Neural progenitor cell (in vitro differentiated cells): ENCODE measurements around the gene RNF220. TPM values are rescaled to one million over a fixed set of nuclear protein-coding genes. Genes with fewer than 3 reads are reported as not detected.
"Not testable (repeated sequence)": the region's sequence is repeated elsewhere in the genome, so short reads cannot be mapped to it uniquely, and the experiment has no call there.

Source experiments
- DNase-seq: peaks from one replicate; pipeline ENCODE4 v3.0.0-alpha.2; 2016; ENCODE audit warnings: low spot score
- H2AFZ ChIP-seq: fragments of 200-600 bp; sonication (generic); replicated peaks from 2 replicates; pipeline ENCODE4 v1.6.1; 2016; ENCODE audit warnings: antibody characterized with exemption
- H3F3A ChIP-seq: fragments of 200-600 bp; sonication (generic); 2 replicates; pipeline ENCODE4 v1.6.1; 2016; ENCODE audit warnings: antibody characterized with exemption, low read depth
- H3K27ac ChIP-seq: fragments of 200-600 bp; sonication (generic); 2 replicates; pipeline ENCODE4 v1.5.1; 2016; ENCODE audit warnings: mild to moderate bottlenecking
- H3K27me3 ChIP-seq: fragments of 200-600 bp; sonication (generic); 2 replicates; pipeline ENCODE4 v1.6.1; 2016; ENCODE audit warnings: mild to moderate bottlenecking, moderate library complexity
- H3K36me3 ChIP-seq: fragments of 200-600 bp; sonication (generic); 2 replicates; pipeline ENCODE4 v1.5.1; 2016
- H3K4me1 ChIP-seq: fragments of 200-600 bp; sonication (generic); 2 replicates; pipeline ENCODE4 v1.6.1; 2016; ENCODE audit warnings: mixed run types
- H3K4me2 ChIP-seq: fragments of 200-600 bp; sonication (generic); 2 replicates; pipeline ENCODE4 v1.6.1; 2016
- H3K4me3 ChIP-seq: fragments of 200-600 bp; sonication (generic); 2 replicates; pipeline ENCODE4 v1.5.1; 2016
- H3K79me2 ChIP-seq: fragments of 200-600 bp; sonication (generic); 2 replicates; pipeline ENCODE4 v1.6.1; 2016; ENCODE audit warnings: low read depth
- H3K9ac ChIP-seq: fragments of 200-600 bp; sonication (generic); 2 replicates; pipeline ENCODE4 v1.6.1; 2016
- H3K9me3 ChIP-seq: fragments of 200-600 bp; sonication (generic); 2 replicates; pipeline ENCODE4 v1.5.1; 2016; ENCODE audit warnings: low read depth
- H4K20me1 ChIP-seq: fragments of 200-600 bp; sonication (generic); 2 replicates; pipeline ENCODE4 v1.6.1; 2016; ENCODE audit warnings: low read depth
- H3K27ac Mint-ChIP-seq: 3 replicates; pipeline ENCODE4 v1.8.0; 2021; ENCODE audit warnings: mixed read lengths
- H3K27me3 Mint-ChIP-seq: 2 replicates; pipeline ENCODE4 v1.8.0; 2022; ENCODE audit warnings: low read depth, mild to moderate bottlenecking, inconsistent platforms, moderate library complexity, mixed read lengths; ENCODE audit not compliant: insufficient read depth
- H3K36me3 Mint-ChIP-seq: 3 replicates; pipeline ENCODE4 v1.8.0; 2021; ENCODE audit warnings: mixed read lengths
- H3K4me1 Mint-ChIP-seq: 3 replicates; pipeline ENCODE4 v1.8.0; 2021; ENCODE audit warnings: mixed read lengths
- H3K4me3 Mint-ChIP-seq: 3 replicates; pipeline ENCODE4 v1.8.0; 2021; ENCODE audit warnings: mild to moderate bottlenecking, moderate library complexity, mixed read lengths
- H3K9me3 Mint-ChIP-seq: 3 replicates; pipeline ENCODE4 v1.8.0; 2020; ENCODE audit warnings: mixed read lengths
- EZH2 ChIP-seq: fragments of 200-600 bp; sonication (generic); IDR thresholded peaks from 2 replicates; pipeline ENCODE4 v1.6.1; 2017; ENCODE audit warnings: antibody characterized with exemption, mild to moderate bottlenecking, moderate library complexity
- EZH2phosphoT487 ChIP-seq: fragments of 200-600 bp; sonication (generic); IDR thresholded peaks from 2 replicates; pipeline ENCODE4 v1.6.1; 2017; ENCODE audit warnings: antibody characterized with exemption
- total RNA-seq: library from RNA; depleted of rRNA; stranded (reverse); fragments of >200 nt; gene quantifications from 2 replicates; pipeline ENCODE4 v1.2.3, GENCODE V29; 2015; ENCODE audit warnings: low replicate concordance
- TF ChIP-seq, protein P1 (sequence below): fragments of 200-600 bp; sonication (generic); IDR thresholded peaks from 2 replicates; pipeline ENCODE4 v1.5.1; 2017; ENCODE audit warnings: antibody characterized with exemption, mild to moderate bottlenecking

The RNF220 gene
- total RNA-seq, 1 donor from 2014 or later: 93.8 TPM

GRCh38 chr1:44696101-44696500 is 291.0 kb downstream of the RNF220 start:
- Histone ChIP-seq H2AFZ (no peak overlapping the region), H3K4me1 (no peaks in the 10 kb centered on the region)
- no peak overlapping the region for H3K4me3 Mint-ChIP-seq

DNA sequence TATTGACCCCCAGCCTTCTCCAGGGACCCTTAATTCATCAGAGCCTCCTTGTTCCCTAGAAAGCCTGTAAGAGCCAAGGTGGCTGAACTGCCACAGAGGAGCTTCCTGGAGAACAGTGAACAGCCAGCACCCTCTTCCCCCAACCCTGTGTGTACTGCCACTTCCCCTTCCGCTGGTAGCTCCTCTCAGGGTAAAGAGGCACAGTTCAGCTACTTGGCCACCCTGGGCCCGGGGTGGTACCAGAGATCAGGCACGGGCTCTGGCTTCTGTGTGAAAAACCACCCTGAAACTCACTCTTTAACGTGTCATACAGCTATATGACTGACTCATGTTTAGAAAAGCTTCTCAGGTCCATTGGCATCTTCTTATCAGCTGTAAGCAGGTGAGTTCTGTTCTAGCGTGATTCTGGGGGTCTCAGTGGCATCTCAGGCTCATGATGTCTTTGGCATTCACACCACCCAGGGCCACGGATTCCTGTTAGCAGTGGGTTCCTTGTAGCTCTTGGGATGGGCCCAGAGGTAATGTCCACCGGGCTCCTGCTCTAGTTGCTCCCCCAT is 291.8 kb downstream of the RNF220 start:
- no peaks in the 10 kb centered on the region for H3K9me3 ChIP-seq
- no peak overlapping the region for H3K9ac ChIP-seq
- H3K4me2 ChIP-seq: no peak overlapping the region
- no peaks in the 10 kb centered on the region for H3K36me3 ChIP-seq
- H2AFZ ChIP-seq: no peak overlapping the region
- no peak overlapping the region for H3K4me3 ChIP-seq
- no peak overlapping the region for H3K4me3 Mint-ChIP-seq
- no peak for DNase-seq
- TF ChIP-seq, protein P1, sequence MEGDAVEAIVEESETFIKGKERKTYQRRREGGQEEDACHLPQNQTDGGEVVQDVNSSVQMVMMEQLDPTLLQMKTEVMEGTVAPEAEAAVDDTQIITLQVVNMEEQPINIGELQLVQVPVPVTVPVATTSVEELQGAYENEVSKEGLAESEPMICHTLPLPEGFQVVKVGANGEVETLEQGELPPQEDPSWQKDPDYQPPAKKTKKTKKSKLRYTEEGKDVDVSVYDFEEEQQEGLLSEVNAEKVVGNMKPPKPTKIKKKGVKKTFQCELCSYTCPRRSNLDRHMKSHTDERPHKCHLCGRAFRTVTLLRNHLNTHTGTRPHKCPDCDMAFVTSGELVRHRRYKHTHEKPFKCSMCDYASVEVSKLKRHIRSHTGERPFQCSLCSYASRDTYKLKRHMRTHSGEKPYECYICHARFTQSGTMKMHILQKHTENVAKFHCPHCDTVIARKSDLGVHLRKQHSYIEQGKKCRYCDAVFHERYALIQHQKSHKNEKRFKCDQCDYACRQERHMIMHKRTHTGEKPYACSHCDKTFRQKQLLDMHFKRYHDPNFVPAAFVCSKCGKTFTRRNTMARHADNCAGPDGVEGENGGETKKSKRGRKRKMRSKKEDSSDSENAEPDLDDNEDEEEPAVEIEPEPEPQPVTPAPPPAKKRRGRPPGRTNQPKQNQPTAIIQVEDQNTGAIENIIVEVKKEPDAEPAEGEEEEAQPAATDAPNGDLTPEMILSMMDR: no peak
- no peak for TF ChIP-seq EZH2phosphoT487
- TF ChIP-seq EZH2: no peak
- no peak overlapping the region for H3K27ac ChIP-seq
- H3K27me3 ChIP-seq: no peaks in the 10 kb centered on the region
- H3K4me1 Mint-ChIP-seq: peaks cover 2% of the 10 kb centered on the region
- H3K4me1 ChIP-seq: no peaks in the 10 kb centered on the region
- H3F3A ChIP-seq: no peaks in the 10 kb centered on the region
- H3K9me3 Mint-ChIP-seq: no peaks in the 10 kb centered on the region
- H3K27ac Mint-ChIP-seq: no peak overlapping the region
- H3K79me2 ChIP-seq: no peaks in the 10 kb centered on the region
- peaks cover 9% of the 10 kb centered on the region for H3K27me3 Mint-ChIP-seq
- peaks cover 3% of the 10 kb centered on the region for H3K36me3 Mint-ChIP-seq
- no peaks in the 10 kb centered on the region for H4K20me1 ChIP-seq

More at GRCh38 chr1:44696101-44696500, 291.0 kb downstream of the RNF220 start:
- DNase-seq: no peak
- Mint-ChIP-seq H3K9me3 (no peaks in the 10 kb centered on the region), H3K27ac (no peak overlapping the region), H3K36me3 (peaks cover 5% of the 10 kb centered on the region), H3K27me3 (peaks cover 8% of the 10 kb centered on the region), H3K4me1 (peaks cover 1% of the 10 kb centered on the region)
- no peak overlapping the region for H3K4me3 ChIP-seq
- no peaks in the 10 kb centered on the region for H3K36me3 ChIP-seq
- no peak overlapping the region for H3K9ac ChIP-seq
- no peak overlapping the region for H3K4me2 ChIP-seq
- no peaks in the 10 kb centered on the region for H4K20me1 ChIP-seq
- no peaks in the 10 kb centered on the region for H3K9me3 ChIP-seq
- TF ChIP-seq, protein P1: no peak
- no peak for TF ChIP-seq EZH2phosphoT487
- no peak for TF ChIP-seq EZH2
- no peak overlapping the region for H3K27ac ChIP-seq
- no peaks in the 10 kb centered on the region for H3K79me2 ChIP-seq
- no peaks in the 10 kb centered on the region for H3K27me3 ChIP-seq
- no peaks in the 10 kb centered on the region for H3F3A ChIP-seq

GRCh38 chr1:44698138-44698537 is 293.1 kb downstream of the RNF220 start:
- no peaks in the 10 kb centered on the region for H3K79me2 ChIP-seq
- H3F3A ChIP-seq: no peaks in the 10 kb centered on the region
- DNase-seq: no peak
- Mint-ChIP-seq H3K4me3 (no peak overlapping the region), H3K4me1 (peaks cover 2% of the 10 kb centered on the region), H3K9me3 (no peaks in the 10 kb centered on the region), H3K36me3 (peaks cover 3% of the 10 kb centered on the region), H3K27me3 (peaks cover 9% of the 10 kb centered on the region), H3K27ac (no peak overlapping the region)
- H4K20me1 ChIP-seq: no peaks in the 10 kb centered on the region
- no peaks in the 10 kb centered on the region for H3K4me1 ChIP-seq
- H3K27me3 ChIP-seq: no peaks in the 10 kb centered on the region
- no peak overlapping the region for H3K4me2 ChIP-seq
- H2AFZ ChIP-seq: no peak overlapping the region
- TF ChIP-seq EZH2 (no peak), EZH2phosphoT487 (no peak)
- TF ChIP-seq, protein P1: no peak
- H3K4me3 ChIP-seq: no peak overlapping the region
- no peak overlapping the region for H3K9ac ChIP-seq
- H3K36me3 ChIP-seq: no peaks in the 10 kb centered on the region
- no peak overlapping the region for H3K27ac ChIP-seq
- H3K9me3 ChIP-seq: no peaks in the 10 kb centered on the region

GRCh38 chr1:44699375-44699774 is 294.3 kb downstream of the RNF220 start:
- not testable (repeated sequence) for H3K4me3 Mint-ChIP-seq, H3K9me3 ChIP-seq, H3K9ac ChIP-seq, H3K27ac ChIP-seq, H3K4me3 ChIP-seq, H4K20me1 ChIP-seq, H3F3A ChIP-seq, H3K27me3 ChIP-seq, H3K9me3 Mint-ChIP-seq, H3K4me2 ChIP-seq, H2AFZ ChIP-seq, DNase-seq, H3K4me1 Mint-ChIP-seq, H3K79me2 ChIP-seq, H3K27ac Mint-ChIP-seq, H3K36me3 ChIP-seq, H3K27me3 Mint-ChIP-seq, H3K36me3 Mint-ChIP-seq, H3K4me1 ChIP-seq
